GM12874 (cell line): ENCODE measurements around the gene KNDC1.

Source experiments
- CTCF ChIP-seq: IDR thresholded peaks from 2 replicates; pipeline ENCODE4 v1.5.1; 2011; ENCODE audit warnings: low read depth, mild to moderate bottlenecking, control low read depth, low read length, moderate library complexity; ENCODE audit not compliant: insufficient read depth

The KNDC1 gene

GRCh38 chr10:133128126-133129070 is 31.6 kb upstream of the KNDC1 start:
- TF ChIP-seq CTCF: no peak

- TF ChIP-seq CTCF: no peak
These were observed 30.8 kb upstream of the KNDC1 start for GRCh38 chr10:133129071-133129858.

GRCh38 chr10:133129859-133130495 is 30.0 kb upstream of the KNDC1 start:
- no peak for TF ChIP-seq CTCF

GRCh38 chr10:133130602-133131001 is 29.4 kb upstream of the KNDC1 start:
- no peak for TF ChIP-seq CTCF

GRCh38 chr10:133131053-133131452 is 29.0 kb upstream of the KNDC1 start:
- no peak for TF ChIP-seq CTCF

- TF ChIP-seq CTCF: no peak
These were observed 28.1 kb upstream of the KNDC1 start for GRCh38 chr10:133131734-133132472.
